Sigmoid colon (tissue), 4 donors: ENCODE data around the gene FUOM.

Experiments
- CTCF ChIP-seq, 4 experiments: fragments of 450-650 bp in 3 of 4; fragments of 200-600 bp in 1 of 4; IDR thresholded peaks; one replicate each; pipeline ENCODE4 v1.5.1; 2016 to 2019; ENCODE audit warnings: antibody characterized with exemption in 4 of 4, mild to moderate bottlenecking in 3 of 4, moderate library complexity in 2 of 4
- EP300 ChIP-seq, 4 donors: sonication (generic); formaldehyde crosslinking; IDR thresholded peaks; one replicate each; pipeline ENCODE4 v1.6.1; 2017; ENCODE audit warnings: antibody characterized with exemption in 4 of 4
- POLR2A ChIP-seq, 2 donors: fragments of 450-650 bp; IDR thresholded peaks; one replicate each; pipeline ENCODE4 v1.6.1; 2016; ENCODE audit warnings: antibody characterized with exemption in 2 of 2, mild to moderate bottlenecking in 2 of 2, moderate library complexity in 2 of 2
- POLR2AphosphoS5 ChIP-seq, 4 donors: sonication (generic); formaldehyde crosslinking; IDR thresholded peaks; one replicate each; pipeline ENCODE4 v1.6.1; 2017; ENCODE audit warnings: antibody characterized with exemption in 4 of 4

GRCh38 chr10:133308421-133309099, 49.3 kb downstream of the FUOM start, which contains the start of the genes TUBGCP2 and ZNF511:
- TF ChIP-seq EP300 (IDR thresholded peaks at IDR 0.05) = no peak
- TF ChIP-seq CTCF (IDR thresholded peaks at IDR 0.05) = peak in 1 of 4 experiments; percentile 6
- TF ChIP-seq POLR2A (IDR thresholded peaks at IDR 0.05) = peak in 1 of 2 donors; percentile 41
- peak; percentile 83 to 95 (median 88) for TF ChIP-seq POLR2AphosphoS5 (IDR thresholded peaks at IDR 0.05)
